Amniotic epithelial cell (primary cell): ENCODE data around the gene EEA1.

Source experiments
- DNase-seq: peaks from one replicate; pipeline ENCODE4 v3.0.0-alpha.2; 2010; ENCODE audit warnings: low read depth

EEA1 gene

GRCh38 chr12:92938638-92939037 is 9.5 kb upstream of the EEA1 start:
- no peak for DNase-seq

- DNase-seq, result no peak
Observed at GRCh38 chr12:92938018-92938417, 8.9 kb upstream of the EEA1 start.

- DNase-seq, result no peak
Observed at GRCh38 chr12:92933606-92934005, 4.5 kb upstream of the EEA1 start.

GRCh38 chr12:92930421-92930820 is 1.3 kb upstream of the EEA1 start:
- no peak for DNase-seq

- no peak for DNase-seq
Observed at GRCh38 chr12:92929983-92930382, 888 bp upstream of the EEA1 start.

GRCh38 chr12:92928421-92928961 is 604 bp downstream of the EEA1 start:
- peak; percentile 21 for DNase-seq

GRCh38 chr12:92927436-92928281 is 1.4 kb downstream of the EEA1 start:
- peak; percentile 89 for DNase-seq

GRCh38 chr12:92927055-92927435 is 2.0 kb downstream of the EEA1 start:
- DNase-seq, result peak; percentile 22

- no peak for DNase-seq
Observed at GRCh38 chr12:92926549-92926948, 2.5 kb downstream of the EEA1 start.

GRCh38 chr12:92921877-92922276 is 7.2 kb downstream of the EEA1 start:
- DNase-seq, result no peak

- DNase-seq, result no peak
Observed at GRCh38 chr12:92915365-92915764, 13.7 kb downstream of the EEA1 start.

GRCh38 chr12:92914170-92914569 is 14.9 kb downstream of the EEA1 start:
- no peak for DNase-seq

GRCh38 chr12:92912672-92913071 is 16.4 kb downstream of the EEA1 start:
- no peak for DNase-seq

GRCh38 chr12:92912052-92912451 is 17.0 kb downstream of the EEA1 start:
- peak; percentile 69 for DNase-seq

GRCh38 chr12:92911339-92911738 is 17.8 kb downstream of the EEA1 start:
- no peak for DNase-seq

- DNase-seq, result peak; percentile 19
Observed at GRCh38 chr12:92908108-92908507, 21.0 kb downstream of the EEA1 start.

- DNase-seq, result no peak
Observed at GRCh38 chr12:92905811-92906554, 23.1 kb downstream of the EEA1 start.

GRCh38 chr12:92905258-92905810 is 23.8 kb downstream of the EEA1 start:
- DNase-seq, result no peak

- DNase-seq, result no peak
Observed at GRCh38 chr12:92900941-92901340, 28.2 kb downstream of the EEA1 start.

- peak; percentile 98 for DNase-seq
Observed at GRCh38 chr12:92899386-92900001, 29.6 kb downstream of the EEA1 start.

- DNase-seq, result peak; percentile 46
Observed at GRCh38 chr12:92898755-92899154, 30.3 kb downstream of the EEA1 start.

GRCh38 chr12:92897844-92898243 is 31.3 kb downstream of the EEA1 start:
- no peak for DNase-seq
